HT1080 (cell line): ENCODE measurements around the gene RELT. TPM values are rescaled to one million over a fixed set of nuclear protein-coding genes. Genes with fewer than 3 reads are reported as not detected.

ENCODE experiments used
- DNase-seq: peaks from one replicate; pipeline ENCODE4 v3.0.0-alpha.2; 2015; ENCODE audit warnings: low read depth
- total RNA-seq: library from RNA; depleted of rRNA; stranded (reverse); fragments of >200 nt; shearing (Covaris generic); gene quantifications from 2 replicates; pipeline ENCODE4 v1.2.3, GENCODE V29; 2014

Gene RELT
- total RNA-seq, 1 experiment from 2014 or later = 13.4 TPM

DNA sequence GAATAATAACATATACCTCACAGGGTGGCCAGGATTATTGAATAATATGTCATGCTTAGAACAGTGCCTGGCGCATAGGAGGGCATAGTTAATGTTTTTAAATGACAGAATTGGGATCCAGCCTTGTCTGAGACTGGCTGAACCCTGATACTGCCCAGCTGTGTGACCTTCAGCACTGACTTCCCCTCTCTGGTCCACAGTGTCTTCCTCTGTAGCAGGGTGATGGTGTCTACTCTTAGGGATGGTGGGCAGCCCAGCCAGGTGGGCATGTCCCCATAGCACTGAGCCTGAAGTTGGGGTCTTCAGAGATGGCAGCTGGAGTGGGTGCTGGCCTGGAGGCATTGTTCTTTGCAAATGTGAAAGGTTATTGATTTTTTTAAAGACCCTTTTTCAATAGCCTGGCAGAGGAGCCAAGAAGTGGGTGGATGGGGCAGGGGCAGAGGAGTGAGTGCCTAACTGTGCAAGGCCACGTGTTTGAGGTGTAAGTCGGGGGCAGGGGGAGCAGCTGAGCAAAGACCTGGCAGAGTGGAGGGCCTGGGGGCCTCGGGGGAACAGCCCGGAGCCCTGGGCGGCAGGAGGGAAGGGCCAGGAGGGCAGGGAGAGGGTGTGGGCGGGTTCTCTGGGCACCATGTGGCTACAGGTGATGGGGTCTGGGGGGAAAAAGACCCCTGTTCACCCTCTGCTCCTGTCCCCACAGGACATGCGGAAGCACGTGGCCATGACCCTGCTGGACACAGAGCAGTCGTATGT, 29.8 kb upstream of the RELT start:
- no peak for DNase-seq

DNA sequence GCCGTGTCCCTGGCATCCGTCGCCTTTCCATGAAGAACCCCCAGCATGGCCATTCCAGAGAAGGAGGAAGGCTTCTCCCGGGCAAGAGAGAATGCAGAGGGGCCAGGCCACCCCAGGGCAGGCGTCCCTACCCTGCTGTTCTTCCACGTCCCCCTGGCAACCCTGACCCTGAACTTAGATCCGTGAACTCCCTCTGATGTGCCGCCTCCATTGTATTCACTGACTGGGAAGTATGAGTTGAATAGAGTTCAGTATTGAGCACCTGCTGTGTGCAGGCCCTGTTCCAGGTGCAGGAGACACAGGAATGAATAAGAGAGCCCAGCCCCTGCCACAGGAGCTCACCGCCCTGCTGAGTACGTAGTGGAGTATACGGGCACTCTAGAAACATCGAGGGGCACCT, 29.1 kb upstream of the RELT start:
- DNase-seq = no peak

DNA sequence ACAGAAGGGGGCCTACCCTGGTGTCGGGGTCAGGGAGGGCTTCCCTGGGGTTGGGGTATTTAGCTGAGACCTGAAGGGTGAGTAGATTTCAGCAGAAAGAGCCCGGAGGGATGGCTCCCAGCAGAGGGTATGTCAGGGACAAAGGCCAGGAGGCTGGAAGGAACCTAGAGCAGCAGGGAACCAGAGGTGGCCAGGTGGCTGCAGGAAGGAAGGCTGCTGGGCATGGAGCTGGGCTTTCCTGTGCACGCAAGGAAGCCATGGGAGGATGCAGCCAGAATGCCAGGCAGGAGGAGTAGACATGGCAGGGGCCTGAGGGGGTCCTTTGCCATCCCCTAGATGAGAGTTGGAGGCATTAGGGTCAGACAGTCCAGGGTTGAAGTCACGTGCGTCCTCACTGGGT, 27.4 kb upstream of the RELT start:
- DNase-seq = no peak

DNA sequence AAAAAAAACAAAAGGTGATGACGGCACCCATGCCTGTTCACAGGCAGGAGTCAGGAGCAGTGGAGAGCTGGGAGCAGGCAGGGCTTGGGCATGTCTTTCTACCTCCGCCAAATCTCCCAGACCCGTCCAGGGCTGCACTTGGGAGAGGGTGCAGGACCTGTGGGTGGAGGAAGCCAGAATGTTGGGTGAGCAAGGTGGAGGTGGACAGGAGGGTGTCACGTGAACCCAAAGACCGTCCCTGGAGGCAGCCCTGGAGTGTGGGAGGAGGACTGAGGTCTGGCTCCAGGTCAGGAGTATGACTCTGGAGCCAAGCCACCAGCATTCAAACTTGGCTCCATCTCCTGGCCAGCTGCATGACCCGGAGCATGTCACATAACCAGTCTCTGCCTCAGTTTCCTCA, 26.6 kb upstream of the RELT start:
- no peak for DNase-seq

DNA sequence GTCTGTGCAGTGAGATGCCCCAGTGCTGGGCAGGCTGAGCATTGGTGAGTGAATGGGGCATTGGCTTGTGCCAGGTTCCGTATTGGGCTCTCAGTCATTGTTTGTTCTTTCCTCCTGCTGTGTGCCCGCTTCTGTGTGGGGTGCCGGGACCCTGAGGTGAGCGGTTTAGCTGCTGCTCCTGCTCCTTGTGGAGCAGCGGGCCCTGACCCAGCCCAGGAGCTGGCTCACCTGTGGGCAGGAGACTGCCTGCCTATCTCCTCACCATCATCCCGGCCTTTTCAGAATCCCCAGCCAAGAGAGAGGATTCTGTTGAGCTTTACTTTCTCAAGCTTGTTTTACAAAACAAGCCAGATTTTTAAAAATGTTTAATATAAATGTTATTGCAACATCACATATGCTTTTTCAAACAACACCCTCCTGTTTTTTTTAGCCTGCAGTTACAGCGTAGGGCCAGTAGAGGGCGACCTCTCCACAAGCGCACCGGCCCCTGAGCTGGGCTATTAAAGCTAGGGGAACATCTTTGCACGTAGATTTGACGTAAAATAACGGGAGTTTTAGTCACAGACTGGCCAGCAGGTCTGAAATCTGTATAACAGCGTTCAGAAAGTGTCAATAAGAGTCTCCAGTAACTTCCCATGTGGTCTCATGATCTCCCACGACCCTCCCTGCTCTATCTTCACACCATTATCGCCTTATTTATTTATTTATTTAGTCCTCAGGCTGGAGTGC, 25.1 kb upstream of the RELT start:
- DNase-seq = peak; percentile 62

DNA sequence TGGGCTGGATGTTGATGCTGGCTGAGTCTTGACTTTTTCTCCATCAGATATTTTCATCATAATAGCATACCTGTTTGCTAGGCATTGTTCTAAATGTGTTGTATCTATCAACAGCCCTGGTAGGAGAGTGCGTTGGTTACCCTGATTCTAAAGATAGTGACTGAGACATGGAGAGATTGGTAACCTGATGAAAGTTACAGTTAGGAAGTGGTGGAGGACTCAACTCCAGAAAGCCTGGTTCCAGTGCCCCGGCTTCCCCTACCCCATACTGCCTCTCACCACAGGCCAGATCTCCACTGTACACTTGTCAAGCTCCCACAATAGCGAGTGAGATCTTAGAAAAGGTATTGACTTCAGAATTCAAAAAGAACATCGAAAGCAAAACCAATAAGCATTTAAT, 22.8 kb upstream of the RELT start:
- DNase-seq = no peak

DNA sequence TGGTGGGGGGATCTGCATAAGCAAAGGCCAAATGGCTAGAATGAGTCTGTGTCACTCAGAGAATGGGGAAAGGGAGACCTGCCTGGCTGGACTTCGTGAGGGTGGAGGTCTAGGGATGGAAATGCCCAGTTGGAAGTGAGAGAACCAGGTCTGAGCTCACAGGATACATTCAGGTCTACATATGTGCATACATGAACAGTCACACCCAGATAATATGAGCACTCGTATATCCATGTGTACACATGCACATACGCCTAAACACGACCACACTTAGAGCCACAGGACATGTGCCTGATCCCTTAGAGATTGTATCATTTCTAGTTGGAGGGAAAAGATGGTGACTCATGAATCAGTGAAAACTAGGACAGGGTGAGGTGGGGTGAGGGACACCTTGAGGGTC, 21.1 kb upstream of the RELT start:
- no peak for DNase-seq

DNA sequence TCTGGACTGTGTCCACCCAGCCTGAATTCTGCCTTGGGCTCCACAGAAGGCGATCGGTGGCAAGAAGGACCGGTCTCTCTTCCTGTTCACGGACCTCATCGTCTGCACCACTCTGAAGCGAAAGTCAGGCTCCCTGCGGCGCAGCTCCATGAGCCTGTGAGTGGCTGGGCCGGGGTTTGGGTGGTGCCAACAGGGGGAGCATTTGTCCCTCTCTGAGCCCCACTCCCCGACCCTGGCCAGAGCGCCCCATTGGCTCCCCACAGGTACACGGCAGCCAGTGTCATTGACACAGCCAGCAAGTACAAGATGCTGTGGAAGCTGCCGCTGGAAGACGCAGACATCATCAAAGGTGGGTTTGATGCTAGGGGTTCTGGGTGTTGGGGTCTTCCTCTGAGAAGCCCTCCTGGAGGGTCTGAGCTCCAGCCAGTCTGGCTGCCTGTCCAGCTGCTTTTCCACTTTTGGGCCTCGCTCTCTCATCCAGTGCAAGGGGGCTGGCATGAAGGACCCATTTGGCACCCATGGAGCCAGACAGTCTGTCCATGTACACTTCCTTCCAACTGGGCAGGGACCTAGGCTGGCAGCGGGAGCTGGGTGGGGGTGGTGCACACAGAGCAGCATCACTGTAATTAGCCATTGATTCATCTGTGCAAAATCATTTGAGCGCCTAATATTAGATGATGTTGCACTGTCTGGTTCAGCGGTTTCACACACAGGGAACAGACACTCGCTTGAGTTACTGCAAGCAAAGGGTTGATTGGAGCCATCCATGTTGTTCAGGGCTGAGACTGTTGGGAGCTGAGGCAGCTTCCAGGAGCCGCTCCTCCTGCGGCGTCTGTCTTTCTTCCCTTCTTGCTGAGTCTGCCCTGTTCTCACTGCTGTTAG, 19.0 kb upstream of the RELT start:
- no peak for DNase-seq

DNA sequence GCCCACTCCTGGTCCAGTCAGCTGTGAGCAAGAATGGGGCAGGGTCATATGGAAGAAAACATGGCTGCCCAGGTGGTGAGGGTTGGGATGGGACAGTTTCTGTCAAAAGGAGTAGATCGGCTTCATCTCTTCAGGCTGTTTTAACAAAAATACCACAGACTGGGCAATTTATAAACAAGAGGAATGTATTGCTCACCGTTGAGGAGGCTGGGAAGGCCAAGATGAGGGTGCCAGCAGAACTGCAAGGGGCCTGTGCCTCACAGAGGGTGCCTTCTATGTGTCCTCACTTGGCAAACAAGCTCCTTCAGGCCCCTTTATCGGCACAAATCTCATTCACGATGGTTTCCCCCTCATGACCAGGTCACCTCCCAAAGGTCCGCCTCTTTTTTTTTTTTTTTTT, 18.1 kb upstream of the RELT start:
- no peak for DNase-seq

DNA sequence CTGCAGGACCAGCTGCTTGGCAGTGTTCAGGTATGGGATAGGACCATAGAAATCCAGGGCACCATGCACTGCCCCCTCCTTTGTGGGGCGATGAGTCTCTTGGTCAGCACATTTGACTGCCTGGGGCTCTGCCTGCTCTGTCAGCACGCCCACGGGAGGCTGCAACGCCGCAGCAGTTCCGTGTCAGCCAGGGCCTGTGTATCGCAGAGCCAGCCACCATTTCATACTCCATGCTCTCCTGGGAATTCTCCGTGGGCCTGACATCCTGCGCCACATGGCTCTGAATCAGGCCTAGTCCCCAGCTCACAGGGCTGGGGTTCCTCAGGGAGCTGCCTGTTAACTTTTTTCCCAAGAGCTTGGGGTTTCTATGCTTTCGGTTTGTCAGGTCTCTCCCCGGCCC, 16.9 kb upstream of the RELT start:
- DNase-seq = no peak

DNA sequence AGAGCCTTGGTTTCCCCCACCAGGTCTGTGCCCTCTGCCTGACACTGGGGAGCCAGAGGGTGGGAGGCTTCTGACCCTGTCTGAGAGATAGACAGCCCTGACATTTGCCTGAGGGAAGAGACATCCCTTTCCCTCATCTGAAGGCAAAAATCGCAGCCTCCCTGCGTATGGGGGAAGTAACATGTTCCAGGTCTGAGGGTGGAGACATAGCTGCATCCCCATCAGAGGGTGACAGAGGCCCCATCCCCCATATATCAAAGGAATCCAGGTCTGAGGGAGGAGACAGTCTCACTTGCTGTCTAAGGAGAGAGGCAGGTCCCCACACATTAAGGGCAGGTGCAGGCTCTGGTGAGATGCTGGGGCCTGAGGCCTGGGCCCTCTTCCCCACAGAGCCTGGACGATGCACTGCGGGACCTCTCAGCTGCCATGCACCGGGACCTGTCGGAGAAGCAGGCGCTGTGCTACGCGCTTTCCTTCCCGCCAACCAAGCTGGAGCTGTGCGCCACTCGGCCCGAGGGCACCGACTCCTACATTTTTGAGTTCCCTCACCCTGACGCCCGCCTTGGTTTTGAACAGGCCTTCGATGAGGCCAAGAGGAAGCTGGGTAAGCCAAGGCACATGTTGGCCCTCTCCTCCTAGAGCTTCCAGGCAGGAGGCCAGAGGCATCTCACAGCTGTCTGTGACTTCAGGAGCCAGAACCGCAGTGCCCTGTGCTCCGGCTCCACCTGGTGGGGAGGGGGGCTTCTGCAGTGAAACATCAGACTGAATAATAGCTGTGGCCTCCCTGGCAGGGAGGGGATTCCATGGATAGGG, 16.1 kb upstream of the RELT start:
- DNase-seq = peak; percentile 40

DNA sequence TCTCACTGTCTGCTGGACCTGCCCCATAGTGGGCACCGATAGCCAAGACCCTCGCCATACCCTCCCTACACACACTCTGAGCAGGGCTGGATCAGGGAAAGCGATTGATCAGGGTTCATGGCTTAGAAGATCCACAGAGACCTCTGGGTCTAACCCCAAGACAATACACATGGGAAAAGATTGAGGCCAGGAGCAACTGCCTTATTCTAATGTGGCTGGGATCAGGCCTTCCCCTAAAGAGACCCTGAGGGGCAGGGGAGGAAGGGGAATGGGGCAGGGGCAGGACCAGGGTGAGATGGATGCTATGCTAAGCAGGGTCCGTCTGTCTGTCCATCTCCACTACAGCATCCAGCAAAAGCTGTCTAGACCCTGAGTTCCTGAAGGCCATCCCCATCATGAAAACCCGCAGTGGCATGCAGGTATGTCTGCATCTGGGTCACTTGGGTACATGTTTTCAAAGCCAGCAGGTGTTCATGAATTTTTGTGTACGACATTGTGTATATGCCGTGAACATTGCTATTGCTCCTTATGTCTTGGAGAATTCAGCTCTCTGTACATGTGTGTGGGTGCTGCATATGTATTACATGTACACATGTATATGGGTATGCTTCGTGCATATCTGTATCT, 15.3 kb upstream of the RELT start:
- DNase-seq = no peak

GRCh38 chr11:73361953-73362776, 14.0 kb upstream of the RELT start:
- no peak for DNase-seq

DNA sequence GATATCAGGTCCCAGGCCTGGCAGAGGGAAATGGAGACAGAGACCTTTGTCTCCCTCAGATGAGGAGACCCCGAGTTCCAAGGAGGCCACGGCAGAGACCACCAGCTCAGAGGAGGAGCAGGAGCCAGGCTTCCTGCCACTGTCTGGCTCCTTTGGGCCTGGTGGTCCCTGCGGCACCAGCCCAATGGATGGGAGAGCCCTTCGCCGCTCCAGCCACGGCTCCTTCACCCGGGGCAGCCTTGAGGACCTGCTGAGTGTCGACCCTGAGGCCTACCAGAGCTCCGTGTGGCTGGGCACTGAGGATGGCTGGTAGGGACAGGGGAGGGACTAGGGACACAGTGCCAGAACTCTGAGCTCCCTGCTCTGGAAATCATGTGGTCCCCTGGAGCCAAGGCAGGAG, 13.1 kb upstream of the RELT start:
- no peak for DNase-seq

- no peak for DNase-seq
Observed at GRCh38 chr11:73365352-73366264, 10.6 kb upstream of the RELT start.

- DNase-seq = no peak
Observed at GRCh38 chr11:73366265-73366610, 10.0 kb upstream of the RELT start.

DNA sequence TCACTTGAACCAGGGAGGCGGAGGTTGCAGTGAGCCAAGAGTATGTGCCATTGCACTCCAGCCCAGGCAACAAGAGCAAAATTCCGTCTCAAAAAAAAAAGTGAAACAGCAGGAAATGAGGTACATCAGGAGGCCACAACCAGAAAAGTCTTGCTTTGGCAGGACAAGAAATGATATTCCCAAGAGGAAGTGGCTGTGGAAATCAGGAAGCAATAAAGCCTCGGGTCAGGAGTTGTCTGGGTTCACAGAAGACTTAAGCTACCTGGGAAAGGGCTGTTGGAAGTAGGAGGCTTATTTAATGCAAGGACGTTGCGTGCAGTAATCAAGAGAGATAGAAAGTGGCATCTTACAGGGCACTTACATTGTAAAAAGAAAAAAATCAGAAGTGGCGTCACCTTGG, 9.2 kb upstream of the RELT start:
- DNase-seq = no peak

DNA sequence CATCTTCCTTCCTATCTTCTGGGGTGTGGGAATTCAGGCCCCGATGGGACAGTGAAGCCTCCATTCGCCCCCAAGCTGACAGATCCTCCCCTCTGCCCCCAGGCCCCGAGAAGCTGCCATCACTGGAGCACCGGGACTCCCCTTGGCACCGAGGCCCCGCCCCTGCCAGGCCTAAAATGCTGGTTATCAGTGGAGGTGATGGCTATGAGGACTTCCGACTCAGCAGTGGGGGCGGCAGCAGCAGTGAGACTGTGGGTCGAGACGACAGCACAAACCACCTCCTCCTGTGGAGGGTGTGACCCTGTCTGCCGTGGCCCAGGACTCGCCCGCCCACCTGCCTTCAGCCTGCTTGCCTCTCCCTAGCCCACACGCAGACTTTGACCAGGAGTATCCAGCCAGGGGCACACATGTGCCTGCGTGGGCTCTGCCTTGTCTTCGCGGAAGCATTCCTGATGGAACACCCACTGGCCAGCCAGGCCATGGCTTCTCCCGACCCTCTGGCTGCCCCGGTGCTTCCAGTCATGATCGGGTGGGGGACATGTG, 8.6 kb upstream of the RELT start:
- no peak for DNase-seq
